ENCODE results near the gene MAST4. TPM values are rescaled to one million over a fixed set of nuclear protein-coding genes. Genes with fewer than 3 reads are reported as not detected.

Gene MAST4
- total and polyA plus RNA-seq, 2 of the 13 experiments (the other 11 are each of a cell fraction or from before 2014, with no cell fraction given), result 3.4 to 3.7 TPM

GRCh38 chr5:67095346-67096171, 499.4 kb downstream of the MAST4 start (continued):
- peak; percentile 82; the same call in 1 of the 2 replicates for TF ChIP-seq RERE (CRISPR knock-in tag; IDR thresholded peaks at IDR 0.05; ENCODE audit: low read depth)
- TF ChIP-seq SOX5 (CRISPR knock-in tag; IDR thresholded peaks at IDR 0.05; ENCODE audit: borderline replicate concordance), result peak; percentile 56; the same call in 1 of the 2 replicates
- TF ChIP-seq SMAD3 (CRISPR knock-in tag; IDR thresholded peaks at IDR 0.05), result 0 out of 2 replicates have a peak, but pooled peaks have one; percentile 17
- no peak for TF ChIP-seq AKNA (CRISPR knock-in tag; IDR thresholded peaks at IDR 0.05; ENCODE audit: borderline replicate concordance)
- no peak for TF ChIP-seq ZNF556 (CRISPR knock-in tag; IDR thresholded peaks at IDR 0.05; ENCODE audit: borderline replicate concordance)
- TF ChIP-seq ERF (CRISPR knock-in tag; IDR thresholded peaks at IDR 0.05), result 0 out of 2 replicates have a peak, but pooled peaks have one; percentile 26
- TF ChIP-seq IKZF5 (CRISPR knock-in tag; IDR thresholded peaks at IDR 0.05), result peak; percentile 59; the same call in 1 of the 2 replicates
- peak; percentile 66 for TF ChIP-seq THAP11 (CRISPR knock-in tag; IDR thresholded peaks at IDR 0.05)
- TF ChIP-seq KAT8 (CRISPR knock-in tag; IDR thresholded peaks at IDR 0.05), result peak; percentile 57; the same call in 1 of the 2 replicates
- no peak for TF ChIP-seq ZNF777 (CRISPR knock-in tag; IDR thresholded peaks at IDR 0.05)
- no peak for TF ChIP-seq ZBTB4 (CRISPR knock-in tag; IDR thresholded peaks at IDR 0.05; ENCODE audit: borderline replicate concordance)
- TF ChIP-seq TBX2 (CRISPR knock-in tag; IDR thresholded peaks at IDR 0.05; ENCODE audit: borderline replicate concordance), result peak; percentile 31; the same call in 1 of the 2 replicates
- no peak for TF ChIP-seq AHR (CRISPR knock-in tag; IDR thresholded peaks at IDR 0.05)

Data from HepG2 (cell line).